Neural cell (in vitro differentiated cells): ENCODE results near the gene INPP4B.

Experiments
- EP300 ChIP-seq: fragments of 450-650 bp; conservative IDR thresholded peaks from 2 replicates; pipeline ENCODE4 v1.6.1; 2014; ENCODE audit warnings: antibody characterized with exemption, mild to moderate bottlenecking, moderate library complexity; ENCODE audit not compliant: poor library complexity, severe bottlenecking
- TF ChIP-seq, protein P1 (sequence below): fragments of 450-650 bp; IDR thresholded peaks from 2 replicates; pipeline ENCODE4 v1.5.1; 2014; ENCODE audit warnings: antibody characterized with exemption, mild to moderate bottlenecking, moderate library complexity; ENCODE audit not compliant: poor library complexity, severe bottlenecking

DNA sequence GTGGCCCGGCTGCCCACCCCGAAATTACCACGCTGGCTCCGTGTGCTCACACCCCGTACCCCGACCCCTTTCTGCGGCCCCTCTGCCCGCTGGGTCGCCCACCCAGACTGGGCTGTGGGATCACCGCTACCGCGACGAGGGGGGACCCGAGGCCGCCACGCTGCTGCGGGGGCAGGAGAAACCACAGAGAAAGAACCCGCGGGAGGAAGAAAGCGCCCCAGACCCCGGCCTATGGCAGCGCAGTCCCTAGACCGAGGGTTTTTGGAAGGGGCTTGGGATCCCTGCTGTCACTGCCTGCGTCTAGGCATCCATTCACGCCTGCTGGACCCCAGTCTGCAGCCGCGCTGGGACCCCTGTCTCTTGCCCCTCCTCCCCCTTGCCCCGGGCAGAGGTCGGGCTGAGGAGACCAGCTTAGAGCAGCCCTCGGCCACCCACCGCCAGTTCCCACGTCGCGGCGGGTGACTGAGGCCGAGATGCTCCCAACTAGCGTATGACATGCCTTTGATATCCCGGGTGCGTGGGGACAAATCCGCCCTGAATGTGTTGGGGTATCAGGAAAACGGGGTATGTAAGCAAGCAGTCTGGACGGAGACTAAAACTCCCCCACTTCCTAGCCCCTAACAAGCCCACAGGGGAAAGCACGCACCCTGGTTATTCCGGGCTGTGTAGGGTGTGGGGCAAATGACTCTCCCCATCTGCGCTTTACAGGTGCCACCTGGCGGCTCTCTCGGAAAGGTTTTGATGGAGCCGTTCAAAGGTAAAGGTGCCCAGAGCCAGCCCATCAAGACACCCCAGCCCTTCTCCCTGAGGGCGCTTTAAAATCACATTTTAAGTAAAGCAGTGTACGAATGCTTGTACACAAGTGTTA is 862 bp upstream of the INPP4B start:
- TF ChIP-seq, protein P1, sequence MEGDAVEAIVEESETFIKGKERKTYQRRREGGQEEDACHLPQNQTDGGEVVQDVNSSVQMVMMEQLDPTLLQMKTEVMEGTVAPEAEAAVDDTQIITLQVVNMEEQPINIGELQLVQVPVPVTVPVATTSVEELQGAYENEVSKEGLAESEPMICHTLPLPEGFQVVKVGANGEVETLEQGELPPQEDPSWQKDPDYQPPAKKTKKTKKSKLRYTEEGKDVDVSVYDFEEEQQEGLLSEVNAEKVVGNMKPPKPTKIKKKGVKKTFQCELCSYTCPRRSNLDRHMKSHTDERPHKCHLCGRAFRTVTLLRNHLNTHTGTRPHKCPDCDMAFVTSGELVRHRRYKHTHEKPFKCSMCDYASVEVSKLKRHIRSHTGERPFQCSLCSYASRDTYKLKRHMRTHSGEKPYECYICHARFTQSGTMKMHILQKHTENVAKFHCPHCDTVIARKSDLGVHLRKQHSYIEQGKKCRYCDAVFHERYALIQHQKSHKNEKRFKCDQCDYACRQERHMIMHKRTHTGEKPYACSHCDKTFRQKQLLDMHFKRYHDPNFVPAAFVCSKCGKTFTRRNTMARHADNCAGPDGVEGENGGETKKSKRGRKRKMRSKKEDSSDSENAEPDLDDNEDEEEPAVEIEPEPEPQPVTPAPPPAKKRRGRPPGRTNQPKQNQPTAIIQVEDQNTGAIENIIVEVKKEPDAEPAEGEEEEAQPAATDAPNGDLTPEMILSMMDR: peak; percentile 81
- no peak for TF ChIP-seq EP300
